UCSD-AML1 (cell line): ENCODE data around the gene KLHL33.

Experiments
- DNase-seq: peaks from one replicate; lab custom pipeline; 2025; ENCODE audit not compliant: unreplicated experiment; lab: John Stamatoyannopoulos, UW

Gene KLHL33, protein sequence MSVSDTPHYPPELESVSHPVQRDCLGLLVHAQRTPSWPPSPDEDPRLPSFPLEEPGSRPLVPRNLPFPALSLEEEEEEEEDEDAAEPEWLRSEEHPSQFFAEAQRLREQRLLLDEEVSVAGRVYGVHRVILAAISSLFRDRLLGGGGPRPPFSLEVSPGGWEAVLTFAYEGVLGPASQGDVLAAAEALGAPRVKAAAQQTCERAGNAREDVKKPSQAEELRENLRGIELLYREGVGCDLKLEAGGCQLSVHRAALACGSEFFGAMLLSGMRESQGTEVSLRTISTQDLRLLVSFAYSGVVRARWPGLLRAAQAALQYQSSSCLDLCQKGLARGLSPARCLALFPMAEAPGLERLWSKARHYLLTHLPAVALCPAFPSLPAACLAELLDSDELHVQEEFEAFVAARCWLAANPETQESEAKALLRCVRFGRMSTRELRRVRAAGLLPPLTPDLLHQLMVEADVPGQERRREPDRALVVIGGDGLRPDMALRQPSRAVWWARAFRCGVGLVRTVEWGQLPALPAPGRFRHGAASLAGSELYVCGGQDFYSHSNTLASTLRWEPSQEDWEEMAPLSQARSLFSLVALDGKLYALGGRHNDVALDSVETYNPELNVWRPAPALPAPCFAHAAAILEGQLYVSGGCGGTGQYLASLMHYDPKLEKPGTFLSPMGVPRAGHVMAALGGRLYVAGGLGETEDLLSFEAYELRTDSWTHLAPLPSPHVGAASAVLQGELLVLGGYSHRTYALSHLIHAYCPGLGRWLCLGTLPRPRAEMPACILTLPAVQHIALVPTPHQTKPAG

DNA sequence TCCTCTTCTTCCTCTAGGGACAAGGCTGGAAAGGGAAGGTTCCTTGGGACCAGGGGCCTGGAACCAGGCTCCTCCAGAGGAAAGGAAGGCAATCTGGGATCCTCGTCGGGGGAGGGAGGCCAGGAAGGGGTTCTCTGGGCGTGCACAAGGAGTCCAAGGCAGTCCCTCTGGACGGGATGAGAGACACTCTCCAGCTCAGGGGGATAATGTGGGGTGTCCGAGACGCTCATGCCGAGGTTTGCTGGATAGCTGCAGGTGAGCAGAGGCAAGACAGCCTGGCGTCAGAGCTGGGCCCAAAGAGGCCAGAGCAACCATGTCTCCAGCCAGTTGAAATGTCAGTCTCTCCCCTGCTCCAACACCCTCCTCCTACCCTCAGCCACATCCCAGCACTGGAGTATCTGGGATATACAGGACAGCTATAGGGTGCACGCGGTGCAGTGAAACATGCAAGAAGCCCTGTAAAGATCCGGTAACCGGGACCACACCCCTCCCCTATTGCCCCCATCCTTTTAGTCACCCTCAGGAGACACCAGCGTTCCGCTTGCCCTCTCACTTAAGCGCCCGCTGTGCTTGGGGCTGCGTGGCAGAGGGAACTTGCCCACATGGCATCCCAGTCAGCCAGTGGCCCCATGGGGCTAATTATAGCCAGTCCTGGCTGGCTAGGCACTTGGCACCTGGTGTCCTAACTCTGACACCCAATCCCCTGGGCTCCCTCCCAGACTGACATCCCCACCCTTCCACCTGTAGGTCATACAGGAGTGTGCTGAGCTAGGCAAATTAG is at the start of gene KLHL33:
Gene KLHL33, minus strand, starts transcription at position 585 of the 781 bp plus-strand sequence. Its CDS starts 355 bp downstream, at position 230.
- no peak for DNase-seq

GRCh38 chr14:20482382-20482781 is 46.4 kb upstream of the KLHL33 start:
- DNase-seq, result no peak

- no peak for DNase-seq
These were observed 42.9 kb upstream of the KLHL33 start for GRCh38 chr14:20478894-20479293.

GRCh38 chr14:20477211-20477876 is 41.4 kb upstream of the KLHL33 start:
- DNase-seq, result peak; percentile 79

- DNase-seq, result no peak
These were observed 40.8 kb upstream of the KLHL33 start for GRCh38 chr14:20476776-20477175.

DNA sequence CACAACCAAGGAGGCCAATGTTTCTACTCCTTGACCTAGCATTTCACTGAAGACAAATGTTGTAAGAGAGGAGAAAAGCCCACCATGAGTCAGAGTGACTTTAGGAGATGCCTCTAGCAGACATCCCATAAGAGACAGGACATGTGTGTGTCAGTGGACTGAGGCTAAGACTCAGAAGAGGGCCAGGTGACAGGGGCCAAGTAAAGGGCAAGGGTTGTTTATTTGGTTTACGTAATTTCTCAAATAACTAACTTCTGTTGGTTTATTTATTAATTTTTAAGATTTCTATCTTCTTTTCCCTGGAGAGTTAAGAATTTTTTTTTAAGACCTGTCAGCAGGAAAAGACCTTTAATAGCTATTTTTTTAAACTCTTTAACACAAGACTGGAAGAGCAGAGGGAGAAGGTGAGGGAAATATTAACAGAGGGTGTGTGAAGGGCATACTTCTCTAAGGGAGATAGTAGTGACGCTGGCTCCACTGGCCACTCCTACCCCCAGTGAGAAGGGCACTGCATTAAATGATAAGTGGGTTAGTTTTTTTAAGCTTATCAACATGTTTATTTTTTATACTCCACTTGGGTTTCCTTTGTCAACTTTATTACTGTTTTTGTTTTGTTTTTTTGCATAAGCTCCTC is 36.7 kb upstream of the KLHL33 start:
- DNase-seq, result no peak

- no peak for DNase-seq
These were observed 34.6 kb upstream of the KLHL33 start for GRCh38 chr14:20470603-20470901.

GRCh38 chr14:20469890-20470602 is 34.1 kb upstream of the KLHL33 start:
- peak; percentile 69 for DNase-seq

DNA sequence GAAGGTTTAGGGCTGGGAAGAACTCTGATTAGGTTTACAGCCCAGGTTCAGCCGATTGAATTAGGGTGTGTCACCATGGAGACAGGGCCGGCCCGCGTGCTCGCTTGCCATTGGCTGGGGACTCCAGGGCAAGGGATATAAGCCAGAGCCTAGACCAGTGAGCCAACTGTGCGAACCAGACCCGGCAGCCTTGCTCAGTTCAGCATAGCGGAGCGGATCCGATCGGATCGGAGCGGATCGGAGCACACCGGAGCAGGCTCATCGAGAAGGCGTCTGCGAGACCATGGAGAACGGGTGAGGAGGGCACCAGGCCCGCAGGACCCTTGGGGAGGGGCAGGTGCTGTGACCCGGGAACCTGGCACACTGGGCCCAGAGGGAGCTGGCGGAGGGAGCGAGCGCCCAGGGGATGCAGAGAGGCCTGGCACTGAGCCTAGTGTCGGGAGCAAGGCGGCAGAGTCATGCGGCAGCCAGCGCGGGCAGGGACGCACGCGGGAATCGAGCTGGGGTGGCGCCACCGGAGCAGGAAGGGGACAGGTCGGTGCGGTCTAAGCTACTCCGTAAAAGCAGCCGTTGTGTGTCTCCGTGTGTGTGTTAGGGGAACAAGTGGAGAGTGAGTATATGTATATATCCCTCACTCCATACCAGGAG is 33.4 kb upstream of the KLHL33 start, which contains the start of gene PNP:
Gene PNP, plus strand, starts transcription at position 165 of the 648 bp plus-strand sequence. Its CDS starts 119 bp downstream, at position 284.
- peak; percentile 85 for DNase-seq

- DNase-seq, result no peak
These were observed 32.8 kb upstream of the KLHL33 start for GRCh38 chr14:20468764-20469241.

DNA sequence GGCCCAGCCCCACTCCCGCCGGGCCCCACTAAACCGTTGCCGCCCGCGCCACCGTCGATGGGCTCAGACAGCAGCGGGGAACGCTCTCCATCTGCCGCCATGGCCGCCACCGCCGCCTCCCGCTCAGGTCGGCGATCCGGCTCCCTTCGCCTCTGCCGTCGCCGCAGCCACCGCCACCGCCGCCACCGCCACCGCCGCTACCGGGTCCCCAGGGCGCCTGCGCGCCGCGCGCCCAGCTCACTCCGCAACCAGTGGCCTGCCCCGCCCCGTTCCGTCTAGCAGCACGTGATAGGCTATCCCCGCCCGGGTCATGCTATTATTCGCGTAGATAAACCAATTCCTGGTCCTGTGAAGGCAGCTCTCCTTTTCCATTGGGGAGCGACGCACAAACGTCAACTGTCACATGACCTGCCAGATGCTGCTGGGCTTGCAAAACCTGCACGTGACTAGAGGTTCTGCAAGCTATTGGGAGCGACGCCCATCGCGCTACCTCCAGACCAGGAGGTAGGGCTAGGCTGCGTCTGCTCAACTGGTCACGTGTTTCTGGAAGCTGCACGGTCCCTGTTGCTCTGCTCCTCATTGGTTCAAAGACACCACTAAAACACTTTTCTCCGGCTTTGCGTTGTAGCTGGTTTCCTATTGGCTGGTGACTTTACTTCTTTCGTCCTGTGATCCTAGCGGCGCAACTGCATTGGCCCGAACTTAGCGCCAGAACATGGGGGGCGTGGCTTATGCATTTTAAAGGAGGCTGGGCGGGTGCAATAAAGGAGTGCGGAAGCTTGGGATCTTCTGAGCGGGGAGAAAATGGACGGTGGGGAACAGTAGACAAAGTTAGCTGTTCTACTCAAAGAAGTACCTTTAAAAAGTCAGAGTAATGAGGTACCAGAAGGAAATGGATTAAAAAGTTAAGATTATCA is 25.5 kb upstream of the KLHL33 start, which contains the start of gene PIP4P1:
Gene PIP4P1, minus strand, starts transcription at position 210 of the 917 bp plus-strand sequence. Its CDS starts 109 bp downstream, at position 101.
- DNase-seq, result peak; percentile 98

GRCh38 chr14:20460458-20461224 is 24.7 kb upstream of the KLHL33 start:
- no peak for DNase-seq

DNA sequence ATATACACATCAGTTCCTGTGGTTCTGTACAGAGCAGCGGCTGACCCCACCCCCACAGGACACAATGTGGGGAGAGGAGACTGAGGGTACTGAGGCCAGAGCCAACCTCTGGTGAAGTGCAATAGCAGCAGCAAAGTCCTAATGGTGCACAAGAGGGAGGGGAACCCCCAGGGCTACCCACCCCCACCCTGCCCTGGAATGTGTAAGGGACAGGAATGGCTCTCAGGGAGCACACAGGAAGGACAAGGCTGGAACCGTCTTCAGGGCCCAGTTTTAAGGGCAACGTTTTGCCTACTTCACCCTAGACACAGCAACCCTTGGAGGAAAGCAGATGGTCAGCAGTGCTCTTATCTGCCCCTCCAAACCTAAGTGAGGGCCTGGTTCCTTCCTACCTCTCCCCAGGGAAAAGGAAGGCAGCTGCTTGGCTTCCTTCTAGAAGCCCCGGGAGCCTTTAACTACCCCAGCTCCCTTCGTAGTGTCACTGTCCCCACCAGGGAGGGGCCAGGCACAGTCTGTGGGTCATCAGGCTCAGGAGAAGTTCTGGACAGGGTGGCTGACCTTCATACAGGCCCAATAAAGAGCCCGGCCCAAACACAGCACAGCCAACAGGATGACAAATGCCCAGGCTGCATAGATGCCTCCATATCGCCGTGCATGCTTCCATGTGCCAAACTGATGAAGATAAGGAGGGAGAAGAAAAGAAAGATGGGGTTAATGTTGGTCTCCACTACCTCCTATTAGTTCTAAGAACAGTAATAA is 22.2 kb upstream of the KLHL33 start:
- DNase-seq, result no peak

DNA sequence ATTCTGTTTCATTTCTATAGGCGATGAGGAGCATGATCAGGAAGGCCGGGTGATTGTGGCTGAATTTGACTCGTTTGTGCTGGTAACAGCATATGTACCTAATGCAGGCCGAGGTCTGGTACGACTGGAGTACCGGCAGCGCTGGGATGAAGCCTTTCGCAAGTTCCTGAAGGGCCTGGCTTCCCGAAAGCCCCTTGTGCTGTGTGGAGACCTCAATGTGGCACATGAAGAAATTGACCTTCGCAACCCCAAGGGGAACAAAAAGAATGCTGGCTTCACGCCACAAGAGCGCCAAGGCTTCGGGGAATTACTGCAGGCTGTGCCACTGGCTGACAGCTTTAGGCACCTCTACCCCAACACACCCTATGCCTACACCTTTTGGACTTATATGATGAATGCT is 21.0 kb upstream of the KLHL33 start:
- DNase-seq, result no peak

- DNase-seq, result no peak
These were observed 19.7 kb upstream of the KLHL33 start for GRCh38 chr14:20455355-20456300.
